Prostate gland (tissue), 2 donors: Measurements from ENCODE around the gene FTMT.

Source experiments
- POLR2A ChIP-seq: fragments of 450-650 bp; IDR thresholded peaks from one replicate; pipeline ENCODE4 v1.6.1; 2016; ENCODE audit warnings: antibody characterized with exemption, mild to moderate bottlenecking
- POLR2AphosphoS5 ChIP-seq: sonication (generic); formaldehyde crosslinking; IDR thresholded peaks from one replicate; pipeline ENCODE4 v1.6.1; 2017; ENCODE audit warnings: antibody characterized with exemption
- TF ChIP-seq, protein P1 (sequence below), 4 experiments: fragments of 200-600 bp in 2 of 4; fragments of 450-650 bp in 2 of 4; sonication (generic) in 2 of 4; IDR thresholded peaks; 1 replicate in 3 of 4; 2 replicates in 1 of 4; pipeline ENCODE4 v1.5.1; 2016 to 2019; ENCODE audit warnings: antibody characterized with exemption in 4 of 4, mild to moderate bottlenecking in 2 of 4, moderate library complexity in 2 of 4

DNA sequence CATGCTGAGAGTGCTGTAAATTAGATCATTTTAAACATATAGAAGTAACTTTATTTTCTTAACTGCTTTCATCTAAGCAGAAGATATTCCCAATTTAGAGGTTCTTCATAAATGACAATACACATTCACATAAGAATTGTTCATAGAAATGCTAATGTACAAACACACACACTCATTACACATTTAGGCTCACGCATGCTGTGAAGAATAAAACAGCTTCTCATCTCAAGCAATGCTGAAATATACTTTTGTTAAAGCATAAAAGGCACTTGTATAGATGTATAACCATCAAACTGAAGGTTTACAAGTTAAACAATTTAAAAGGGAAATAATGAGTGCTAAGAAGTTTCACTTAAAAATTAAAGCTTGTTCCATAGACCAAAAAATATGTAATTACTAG, 18.1 kb upstream of the FTMT start:
- TF ChIP-seq POLR2A (no peak), POLR2AphosphoS5 (no peak)
- TF ChIP-seq, protein P1, sequence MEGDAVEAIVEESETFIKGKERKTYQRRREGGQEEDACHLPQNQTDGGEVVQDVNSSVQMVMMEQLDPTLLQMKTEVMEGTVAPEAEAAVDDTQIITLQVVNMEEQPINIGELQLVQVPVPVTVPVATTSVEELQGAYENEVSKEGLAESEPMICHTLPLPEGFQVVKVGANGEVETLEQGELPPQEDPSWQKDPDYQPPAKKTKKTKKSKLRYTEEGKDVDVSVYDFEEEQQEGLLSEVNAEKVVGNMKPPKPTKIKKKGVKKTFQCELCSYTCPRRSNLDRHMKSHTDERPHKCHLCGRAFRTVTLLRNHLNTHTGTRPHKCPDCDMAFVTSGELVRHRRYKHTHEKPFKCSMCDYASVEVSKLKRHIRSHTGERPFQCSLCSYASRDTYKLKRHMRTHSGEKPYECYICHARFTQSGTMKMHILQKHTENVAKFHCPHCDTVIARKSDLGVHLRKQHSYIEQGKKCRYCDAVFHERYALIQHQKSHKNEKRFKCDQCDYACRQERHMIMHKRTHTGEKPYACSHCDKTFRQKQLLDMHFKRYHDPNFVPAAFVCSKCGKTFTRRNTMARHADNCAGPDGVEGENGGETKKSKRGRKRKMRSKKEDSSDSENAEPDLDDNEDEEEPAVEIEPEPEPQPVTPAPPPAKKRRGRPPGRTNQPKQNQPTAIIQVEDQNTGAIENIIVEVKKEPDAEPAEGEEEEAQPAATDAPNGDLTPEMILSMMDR (IDR thresholded peaks at IDR 0.05) = no peak
